ENCODE results near the gene P4HB.
"Not testable (repeated sequence)": the region's sequence is repeated elsewhere in the genome, so short reads cannot be mapped to it uniquely, and the experiment has no call there.

Gene P4HB

DNA sequence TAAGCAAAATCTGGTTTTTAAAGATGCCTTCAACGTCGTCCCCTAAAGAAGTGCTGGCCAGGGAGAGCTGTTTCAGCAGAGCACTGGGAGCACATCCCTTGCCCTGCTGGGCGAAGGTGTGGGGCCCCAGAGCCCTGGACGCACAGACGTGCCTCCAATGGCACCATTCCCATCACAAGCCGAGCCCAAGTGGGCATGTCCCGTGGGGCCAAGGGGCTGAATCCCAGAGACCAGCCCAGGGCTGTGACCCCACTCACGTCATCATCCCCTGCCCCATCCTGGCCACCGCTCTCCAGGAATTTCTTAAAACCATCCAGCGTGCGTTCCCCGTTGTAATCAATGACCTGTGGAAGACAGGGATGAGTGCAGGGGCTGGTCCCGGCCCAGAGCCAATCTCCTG lies 15.4 kb downstream of the P4HB start:
- no peak for DNase-seq

DNA sequence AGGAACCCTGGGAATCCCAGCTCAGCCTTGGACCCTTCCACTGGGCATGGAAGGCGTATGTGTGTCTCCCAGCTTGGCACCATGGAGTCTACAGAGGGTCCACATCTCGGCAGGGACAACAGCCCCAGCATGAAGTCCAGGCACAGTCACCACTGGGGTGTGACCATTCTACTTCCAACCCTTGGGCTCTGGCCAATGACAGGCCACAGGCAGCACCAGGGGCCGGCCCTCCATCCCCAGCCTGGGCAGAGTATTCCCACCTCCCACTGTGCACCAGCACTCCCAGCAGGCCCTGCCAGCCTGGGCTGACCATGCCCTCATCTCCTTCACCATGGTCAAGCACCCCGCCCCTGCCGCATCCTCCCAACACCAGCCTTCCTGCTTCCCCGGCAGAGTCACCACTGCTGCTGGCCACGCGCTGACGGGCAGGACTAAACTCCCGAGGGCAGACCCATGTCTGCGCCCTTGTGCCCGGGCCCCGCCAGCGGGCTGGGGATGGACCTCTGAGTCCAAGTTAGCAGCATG lies 15.9 kb downstream of the P4HB start:
- DNase-seq = no peak

DNA sequence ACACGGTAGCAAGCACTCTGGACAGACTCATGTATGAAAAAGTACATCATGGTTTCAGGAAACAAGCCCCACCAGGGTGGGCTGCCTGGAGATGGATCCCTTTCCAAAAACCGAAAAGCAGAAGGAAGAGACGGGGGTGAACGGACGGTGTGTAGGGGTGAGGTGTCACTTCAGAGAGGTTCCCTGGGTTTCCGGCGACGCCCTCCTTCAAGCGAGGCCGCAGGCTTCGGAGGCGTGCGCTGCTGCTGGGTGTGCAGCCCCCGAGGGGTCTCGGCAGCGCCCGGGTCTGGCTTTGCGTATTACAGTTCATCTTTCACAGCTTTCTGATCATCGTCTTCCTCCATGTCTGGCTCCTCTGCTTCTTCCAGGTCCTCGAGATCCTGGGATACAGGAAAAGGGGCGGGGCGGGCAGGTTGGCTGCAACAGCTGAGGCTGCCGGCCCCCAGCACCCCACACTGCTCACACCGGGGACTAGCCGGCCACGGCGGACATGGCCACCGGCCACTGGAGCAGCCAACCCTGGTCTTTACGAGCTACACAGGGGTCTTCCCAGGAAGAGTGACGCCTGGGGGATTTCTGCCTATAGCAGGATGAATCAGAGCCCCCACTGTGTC lies 16.5 kb downstream of the P4HB start:
- no peak for DNase-seq

DNA sequence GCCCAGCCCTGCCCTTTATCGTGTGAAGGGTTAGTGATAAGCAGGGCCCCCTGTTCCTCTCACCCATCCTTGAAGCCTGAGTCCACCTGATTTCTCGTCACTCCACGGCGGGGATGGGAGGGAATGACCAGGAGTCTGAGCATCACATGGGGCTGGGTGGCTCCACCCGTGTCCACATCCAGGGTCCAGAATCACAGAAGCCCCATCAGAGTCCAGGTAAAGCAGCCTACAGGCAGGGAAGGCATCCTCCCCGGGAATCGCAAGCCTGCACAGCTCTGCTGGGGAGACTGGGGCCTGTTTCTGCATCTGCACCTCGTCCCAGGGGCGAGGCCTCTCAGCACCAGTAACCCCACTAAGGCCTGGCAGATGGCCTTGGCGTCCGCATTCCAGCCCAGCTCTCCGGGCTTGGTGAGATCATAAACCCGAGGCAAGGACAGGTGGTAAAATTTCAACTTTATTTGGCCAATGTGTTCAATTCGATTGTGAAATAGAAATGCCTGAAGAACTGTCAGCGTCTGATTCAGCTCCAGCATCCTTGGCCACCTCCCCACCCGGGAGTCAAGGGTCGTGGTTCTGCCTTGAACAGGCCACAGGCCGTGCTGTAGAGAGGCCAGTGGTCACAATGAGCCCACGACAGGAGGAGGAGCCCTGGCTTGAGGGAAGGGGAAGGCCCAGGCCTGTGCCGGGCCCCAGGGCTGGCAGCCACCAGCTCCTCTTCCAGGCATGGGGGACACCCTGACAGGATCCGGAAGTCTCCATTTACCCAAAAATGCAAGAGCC lies 17.4 kb downstream of the P4HB start:
- DNase-seq = no peak

DNA sequence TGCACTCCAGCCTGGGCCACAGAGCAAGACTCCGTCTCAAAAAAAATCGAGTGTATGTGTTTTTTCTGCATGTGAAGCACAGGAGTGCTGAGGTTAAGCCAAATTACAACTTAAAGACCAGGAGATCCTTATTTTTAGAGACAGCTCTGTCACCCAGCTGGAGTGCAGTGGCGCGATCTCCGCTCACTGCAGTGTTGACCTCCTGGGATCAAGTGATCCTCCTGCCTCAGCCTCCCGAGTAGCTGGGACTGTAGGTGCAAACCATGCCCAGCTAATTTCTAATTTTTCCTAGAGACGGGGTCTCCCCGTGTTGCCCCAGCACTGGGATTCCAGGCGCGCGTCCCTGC lies 18.0 kb downstream of the P4HB start:
- no peak for DNase-seq

DNA sequence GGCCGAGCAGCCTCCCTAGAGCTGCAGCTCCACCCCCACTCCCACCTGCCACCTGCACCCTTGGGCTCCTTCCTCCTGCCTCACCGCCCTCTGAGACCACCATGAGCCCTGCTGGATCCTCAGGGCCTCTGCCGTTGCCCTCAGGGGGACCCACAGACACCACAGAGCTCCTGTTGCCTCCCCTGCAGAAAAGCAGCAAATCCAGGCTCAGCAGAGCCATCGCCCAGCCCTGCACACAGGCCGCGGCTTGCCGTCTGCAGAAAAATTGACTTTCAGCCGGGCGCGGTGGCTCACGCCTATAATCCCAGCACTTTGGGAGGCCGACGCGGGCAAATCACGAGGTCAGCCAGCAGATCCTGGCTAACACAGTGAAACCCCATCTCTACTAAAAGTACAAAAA lies 18.5 kb downstream of the P4HB start:
- no peak for DNase-seq

DNA sequence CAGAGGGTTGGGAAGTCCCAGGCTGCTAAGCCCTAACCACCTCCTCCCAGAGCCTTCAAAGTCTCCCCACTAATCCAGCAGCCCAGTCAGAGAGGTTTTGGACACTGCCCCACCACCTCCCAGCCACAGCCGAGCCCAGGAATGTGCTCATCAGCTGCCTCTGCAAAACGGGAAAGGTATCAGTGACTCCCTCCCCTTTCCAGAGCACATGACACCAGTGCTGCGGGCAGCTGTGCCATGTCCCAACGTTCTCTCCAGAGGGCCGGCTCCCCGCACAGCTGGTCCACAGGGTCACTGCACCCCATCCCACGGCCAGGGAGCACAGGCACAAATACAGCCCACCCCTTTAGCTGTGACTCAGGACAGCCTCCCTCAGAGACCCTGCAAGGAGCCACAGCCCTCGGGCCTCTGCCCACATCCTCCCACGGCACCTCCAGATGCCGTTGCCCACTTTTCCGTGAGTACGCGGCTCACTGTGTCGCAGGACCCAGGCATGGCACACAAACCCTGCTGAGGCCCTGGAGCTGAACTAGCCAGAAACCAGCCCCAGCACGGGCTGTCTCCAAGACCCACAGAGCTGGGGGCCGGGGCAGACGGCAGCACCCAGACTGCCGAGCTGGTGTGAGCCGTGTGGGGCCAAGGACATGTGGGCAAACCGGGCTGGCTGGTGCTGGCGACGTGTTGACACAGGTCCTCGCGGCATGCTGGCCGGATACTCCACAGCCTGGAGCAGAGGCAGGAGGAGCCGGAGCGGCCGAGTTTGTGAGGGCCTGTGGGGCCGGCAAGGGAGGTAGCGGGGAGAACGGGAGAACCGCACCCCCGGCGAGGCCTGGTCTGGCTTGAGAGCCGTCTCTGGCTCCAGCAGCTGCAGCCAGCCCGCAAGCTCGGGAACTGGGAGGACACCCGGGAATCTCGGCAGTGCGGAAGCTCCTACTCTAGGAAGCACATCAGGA lies 19.2 kb downstream of the P4HB start:
- DNase-seq = no peak

DNA sequence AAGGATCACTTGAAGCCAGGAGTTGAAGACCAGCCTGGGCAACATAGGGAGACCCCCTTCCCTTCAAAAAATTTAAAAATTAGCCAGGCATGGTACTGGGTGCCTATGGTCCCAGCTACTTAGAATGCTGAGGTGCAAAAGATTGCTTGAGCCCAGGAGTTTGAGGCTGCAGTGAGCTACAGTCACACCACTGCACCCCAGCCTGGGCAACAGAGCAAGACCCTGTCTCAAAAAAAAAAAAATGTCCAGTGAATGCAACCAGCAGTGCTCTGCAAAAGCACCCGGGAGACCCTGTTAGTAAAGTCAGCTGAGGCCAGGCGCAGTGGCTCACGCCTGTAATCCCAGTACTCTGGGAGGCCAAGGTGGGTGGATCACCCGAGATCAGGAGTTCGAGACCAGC lies 20.3 kb downstream of the P4HB start:
- not testable (repeated sequence) for DNase-seq

DNA sequence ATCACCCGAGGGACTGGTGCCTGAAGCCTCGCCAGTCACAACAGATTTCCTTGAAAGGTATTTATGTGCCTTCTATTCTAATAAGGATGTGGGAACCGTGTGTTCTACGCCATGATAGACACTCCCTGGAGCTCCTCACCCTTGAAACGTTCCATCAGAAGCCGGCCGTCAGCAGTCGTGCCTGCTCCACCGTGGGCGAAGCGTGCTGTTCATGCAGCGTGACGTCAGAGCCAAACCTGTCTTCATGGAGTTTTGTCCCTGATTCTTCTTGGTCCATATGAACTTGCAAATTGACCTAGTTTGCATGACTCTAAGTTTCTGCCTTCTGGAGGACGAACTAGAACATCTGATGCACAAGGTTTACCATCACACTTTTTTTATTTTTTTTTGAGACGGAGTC lies 21.0 kb downstream of the P4HB start:
- no peak for DNase-seq

DNA sequence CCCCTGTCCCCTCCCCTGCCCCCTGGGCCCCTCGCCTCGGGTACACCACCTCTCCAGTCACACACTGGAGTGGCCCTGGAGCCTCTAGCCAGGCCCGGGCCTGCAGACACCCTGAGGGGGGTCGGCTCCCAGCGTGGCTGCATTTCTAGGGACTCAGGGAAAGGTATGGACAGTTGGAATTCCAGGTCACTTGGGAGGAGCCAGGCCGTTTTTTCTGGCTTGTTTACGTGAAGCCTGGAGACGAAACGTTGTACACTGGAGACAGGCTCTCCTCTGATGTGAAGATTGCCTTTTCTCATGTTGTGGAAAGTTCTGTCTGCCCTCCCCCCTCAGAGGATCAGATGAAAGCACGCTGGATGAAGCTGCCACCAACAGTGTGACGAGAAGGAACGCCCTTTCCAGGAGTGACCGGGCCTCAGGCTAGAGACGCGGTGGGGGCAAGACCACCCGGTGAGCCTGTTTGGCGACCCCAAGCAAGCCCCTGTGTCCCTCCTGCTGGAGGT lies 21.5 kb downstream of the P4HB start:
- no peak for DNase-seq

DNA sequence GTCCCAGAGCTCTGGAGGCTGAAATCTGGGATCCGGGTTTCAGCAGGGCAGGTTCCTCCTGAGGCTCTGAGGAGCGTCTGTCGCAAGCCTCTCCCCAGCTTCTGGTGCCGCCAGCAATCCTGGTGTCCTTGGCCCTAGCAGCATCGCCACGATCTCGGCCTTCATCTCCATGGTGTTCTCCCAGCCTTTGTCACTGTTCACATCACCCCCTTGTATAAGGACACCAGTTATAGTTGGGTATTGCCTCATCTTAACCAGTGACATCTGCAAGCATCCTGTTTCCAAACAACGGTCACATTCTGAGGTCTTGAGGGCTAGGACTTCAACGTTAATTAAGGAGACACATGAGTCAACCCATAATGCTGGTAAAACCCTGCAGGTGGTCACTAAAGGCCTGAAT lies 22.7 kb downstream of the P4HB start:
- DNase-seq = no peak

DNA sequence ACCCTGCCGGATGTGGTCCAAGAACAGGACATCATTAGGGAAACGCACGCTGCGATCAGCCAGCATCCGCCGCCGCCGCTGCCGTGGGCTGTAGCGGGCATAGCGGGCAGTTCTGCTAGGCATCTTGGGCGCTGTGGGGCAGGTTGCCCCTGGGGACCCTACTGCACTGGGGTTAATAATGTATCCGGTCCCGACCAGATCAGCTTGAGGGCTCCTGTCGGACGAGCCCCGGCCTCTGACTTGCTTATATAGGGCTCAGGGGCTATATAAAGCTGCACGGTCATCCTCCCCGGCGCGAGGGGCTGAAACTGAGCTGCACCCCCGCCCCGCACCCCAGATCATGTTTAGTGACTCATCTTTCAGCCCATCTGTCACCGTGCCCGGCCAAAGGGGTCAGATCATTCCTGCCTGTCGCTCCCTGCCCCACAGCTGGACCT lies 25.5 kb downstream of the P4HB start, which contains the start of gene PPP1R27:
Gene PPP1R27, minus strand, starts transcription at position 220 of the 437 bp plus-strand sequence. Its CDS starts 97 bp downstream, at position 123.
- DNase-seq = no peak

DNA sequence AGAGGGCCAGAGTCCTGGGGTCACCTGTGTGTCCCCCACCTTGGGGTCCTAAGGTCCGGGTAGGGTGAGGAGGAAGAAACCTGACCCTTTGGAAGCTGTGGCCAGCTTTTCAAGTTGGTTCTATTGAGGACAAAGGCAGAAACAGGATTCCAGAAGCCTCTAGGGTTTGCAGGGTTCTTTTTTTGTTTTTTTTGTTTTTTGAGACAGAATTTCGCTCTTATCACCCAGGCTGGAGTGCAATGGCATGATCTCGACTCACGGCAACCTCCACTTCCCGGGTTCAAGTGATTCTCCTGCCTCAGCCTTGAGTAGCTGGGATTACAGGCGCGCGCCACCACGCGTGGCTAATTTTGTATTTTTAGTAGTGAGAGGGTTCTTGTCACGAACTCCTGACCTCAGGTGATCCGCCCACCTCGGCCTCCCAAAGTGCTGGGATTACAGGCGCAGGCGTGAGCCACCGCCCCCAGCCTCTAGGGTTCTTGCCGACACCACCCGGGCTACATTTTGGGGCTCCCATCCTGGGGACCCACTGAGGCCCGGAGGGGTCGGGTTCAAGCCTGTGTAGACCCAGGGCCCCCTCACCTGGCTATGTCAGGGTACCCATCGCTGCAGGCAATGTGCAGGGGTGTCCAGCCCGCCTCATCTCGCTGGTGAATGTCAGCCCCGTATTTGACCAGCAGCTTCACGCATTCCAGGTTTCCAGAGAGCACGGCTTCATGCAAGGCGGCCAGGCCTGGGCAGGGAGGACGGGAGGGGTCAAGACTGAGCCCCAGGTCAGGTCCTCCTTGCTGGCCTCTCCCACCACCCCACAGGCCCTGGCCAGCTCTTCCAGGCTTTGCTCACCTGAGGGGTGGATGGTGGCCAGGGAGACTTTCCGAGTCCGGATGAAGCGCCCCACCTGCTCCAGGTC lies 26.2 kb downstream of the P4HB start:
- DNase-seq = no peak

DNA sequence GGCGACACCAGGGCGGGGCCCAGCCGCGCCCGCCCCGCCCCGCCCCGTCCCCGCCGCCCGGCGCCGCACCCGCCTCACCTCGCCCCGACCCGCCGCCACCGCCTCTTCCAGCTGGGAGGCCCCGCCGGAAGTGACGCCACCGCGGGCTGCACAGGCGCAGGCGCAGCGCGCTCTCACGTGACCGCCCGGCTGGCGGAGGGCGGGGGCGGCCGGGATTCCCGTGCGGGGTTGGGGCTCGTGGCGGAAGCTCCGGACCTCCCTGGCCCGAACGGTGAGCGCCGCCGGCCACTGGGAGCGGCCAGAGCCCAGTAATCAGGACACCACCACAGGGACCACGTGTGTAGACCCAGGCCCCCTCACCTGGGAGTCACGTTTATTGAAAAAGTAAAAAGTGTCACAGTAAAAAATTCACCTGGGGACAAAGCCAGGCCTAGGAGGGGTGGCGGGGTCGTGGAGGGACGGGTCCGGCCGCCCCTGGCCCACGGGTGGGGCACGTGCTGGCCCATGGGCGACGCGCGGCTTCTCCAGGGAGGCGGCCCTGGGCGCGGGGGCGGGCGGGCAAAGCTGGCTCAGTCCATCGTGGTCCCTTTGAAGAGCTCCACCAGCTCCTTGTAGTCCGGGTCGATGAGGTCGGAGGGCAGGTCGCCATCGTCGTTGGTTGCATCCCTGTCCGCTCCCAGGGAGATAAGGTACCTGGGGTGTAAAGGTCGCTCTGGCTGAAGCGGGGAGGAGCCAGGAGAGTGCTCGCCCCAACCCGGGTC lies 27.0 kb downstream of the P4HB start, which contains the start of gene MCRIP1:
Gene MCRIP1, minus strand, starts transcription at position 132 of the 761 bp plus-strand sequence. CDS start 8,785 bp downstream, outside the sequence.
- DNase-seq = peak; percentile 88

DNA sequence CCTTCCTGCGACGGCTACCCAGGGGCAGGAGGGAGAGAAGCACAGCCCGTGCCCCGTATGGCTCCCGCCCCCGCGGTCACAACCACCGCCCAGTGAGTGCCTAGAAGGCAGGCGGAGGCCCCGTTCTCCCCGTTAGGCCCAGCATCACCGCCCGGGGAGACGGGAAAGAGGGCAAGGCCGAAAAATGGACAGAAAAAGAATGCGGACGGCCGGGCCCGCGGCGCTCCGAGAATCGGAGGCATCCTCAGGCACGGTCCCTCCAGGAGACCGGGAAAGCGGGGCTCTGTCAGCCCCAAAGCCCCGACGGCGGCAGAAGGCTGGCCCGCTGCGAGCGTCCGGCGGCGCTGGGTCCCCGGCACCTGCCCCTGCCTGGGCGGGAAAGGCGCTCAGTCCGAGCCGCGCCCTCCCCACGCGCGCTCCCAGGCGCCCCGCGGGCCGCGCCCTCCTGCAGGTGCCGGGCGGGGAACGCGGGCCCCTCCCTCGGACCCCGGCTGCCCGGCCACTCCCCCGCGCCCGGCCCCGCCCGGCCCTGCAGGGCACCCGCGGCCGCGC lies 27.7 kb downstream of the P4HB start:
- no peak for DNase-seq

DNA sequence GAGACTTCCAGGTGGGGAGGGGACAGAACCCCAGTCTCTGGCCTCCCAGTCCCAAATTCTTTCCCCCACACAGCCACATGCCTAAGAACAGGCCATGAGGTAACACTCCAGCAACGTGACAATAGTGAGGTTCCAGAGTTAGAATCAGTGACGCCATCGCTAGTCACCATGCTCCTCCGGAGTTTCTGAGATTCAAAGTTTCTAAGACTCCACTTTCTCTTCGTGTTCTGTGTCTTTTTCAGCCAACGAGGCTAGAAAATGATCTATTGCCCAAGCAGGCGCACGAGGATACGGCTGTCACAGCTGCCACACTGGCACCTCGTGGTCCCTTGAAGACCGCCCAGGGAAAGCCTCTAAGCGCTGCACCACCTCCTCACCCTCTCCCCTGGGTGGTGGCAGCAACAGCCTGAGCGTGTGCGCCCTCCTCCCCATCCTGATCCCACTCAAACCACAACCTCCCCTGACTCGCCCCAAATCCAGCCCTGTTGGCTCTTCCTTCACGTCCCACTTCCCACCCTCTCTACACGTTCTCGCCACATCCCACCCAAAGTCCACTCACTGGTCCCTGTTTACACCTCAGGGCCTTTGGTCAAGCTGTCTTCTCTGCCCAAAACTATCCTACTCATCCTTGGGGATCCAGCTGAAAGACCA lies 28.3 kb downstream of the P4HB start:
- DNase-seq = no peak

DNA sequence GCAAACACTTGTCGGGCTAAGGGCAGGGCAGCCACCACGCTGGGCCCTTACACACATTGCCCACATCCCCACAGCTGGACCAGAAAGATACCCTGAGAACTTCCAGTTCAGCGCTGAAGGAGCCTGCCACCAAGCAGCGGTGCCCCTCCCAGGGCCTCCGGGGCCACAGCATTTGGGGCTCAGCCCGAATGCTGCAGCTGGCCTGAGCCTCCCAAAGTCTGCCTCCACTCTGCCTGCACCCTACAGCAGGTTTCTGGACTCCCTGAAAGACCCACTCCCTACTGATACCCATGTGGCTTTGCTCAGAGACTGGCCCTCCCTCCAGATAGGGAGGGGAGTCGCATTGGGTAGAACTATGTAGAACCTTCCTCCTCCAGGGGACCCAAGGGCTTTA lies 28.8 kb downstream of the P4HB start:
- DNase-seq = no peak

DNA sequence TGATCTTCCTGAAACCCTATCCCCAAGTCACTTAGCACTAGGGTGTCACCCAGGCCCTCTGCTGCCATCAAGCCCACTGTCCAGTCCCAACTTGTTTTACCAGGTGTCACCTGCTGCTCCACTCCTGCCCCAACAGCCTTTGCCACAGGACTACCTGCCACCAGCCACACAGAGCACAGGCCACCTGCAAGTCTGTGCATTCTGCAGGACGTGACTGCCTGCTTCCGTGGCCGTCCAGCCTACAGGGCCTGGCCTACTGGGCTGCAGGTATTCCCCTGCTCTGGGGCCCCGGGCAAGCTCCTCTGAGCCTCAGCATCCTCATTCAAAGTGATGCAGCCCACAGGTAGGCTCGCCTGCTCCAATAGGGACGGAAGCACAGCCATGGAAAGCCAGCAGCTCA lies 30.5 kb downstream of the P4HB start:
- DNase-seq = no peak

DNA sequence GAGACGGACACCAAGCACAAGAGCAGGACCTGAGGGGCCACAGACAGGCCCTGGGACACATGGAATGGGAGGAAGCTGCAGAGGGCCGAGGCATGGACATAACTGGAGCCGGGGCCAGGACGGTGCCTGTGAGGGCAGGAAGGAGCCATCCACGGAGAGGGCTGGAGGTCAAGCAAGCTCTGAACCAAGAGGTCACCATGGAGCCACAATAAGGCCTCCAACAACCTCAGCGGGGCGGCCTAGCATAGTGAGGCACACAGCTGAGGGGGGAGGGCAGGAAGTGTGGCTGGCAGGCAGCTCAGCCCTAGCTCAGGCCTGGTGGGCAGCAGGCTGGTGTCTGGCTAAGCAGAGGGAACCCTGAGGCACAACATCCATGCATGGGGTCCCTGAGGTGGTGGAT lies 31.7 kb downstream of the P4HB start:
- no peak for DNase-seq

DNA sequence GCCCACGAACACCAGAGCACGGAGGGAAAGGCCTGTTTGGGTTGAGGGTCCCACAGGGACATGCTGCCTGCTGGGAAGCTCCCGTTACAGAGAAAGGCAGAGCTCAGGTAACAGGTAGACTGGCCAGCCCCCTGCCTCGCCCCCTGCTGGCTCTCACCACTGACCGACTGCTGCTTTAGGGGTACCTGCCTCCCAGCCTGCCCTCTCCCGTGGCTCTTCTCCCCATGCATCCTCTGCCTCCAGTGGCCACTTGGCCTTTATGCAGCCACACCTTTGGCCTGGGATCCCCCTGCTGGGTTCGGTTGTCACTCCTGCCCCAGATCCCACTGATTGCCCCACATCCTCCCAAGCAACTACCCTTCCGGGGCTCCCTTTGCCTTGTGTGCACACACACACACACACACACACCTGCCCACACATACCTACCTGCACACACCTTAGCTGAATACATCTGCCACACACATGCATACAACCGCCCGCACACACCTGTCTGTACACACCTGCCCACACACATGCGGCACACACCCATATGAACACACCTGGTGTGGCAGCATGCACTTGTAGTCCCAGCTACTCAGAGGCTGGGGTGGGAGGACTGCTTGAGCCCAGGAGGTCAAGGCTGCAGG lies 34.4 kb downstream of the P4HB start:
- no peak for DNase-seq

Data from T1000 (cell line).